Kasumi-1 (cell line): ENCODE data around the gene TXNDC9.
"Not testable (repeated sequence)": the region's sequence is repeated elsewhere in the genome, so short reads cannot be mapped to it uniquely, and the experiment has no call there.

Source experiments
- DNase-seq, 2 experiments: peaks; one replicate each; lab custom pipeline; 2025; lab: John Stamatoyannopoulos, UW

TXNDC9 gene, protein sequence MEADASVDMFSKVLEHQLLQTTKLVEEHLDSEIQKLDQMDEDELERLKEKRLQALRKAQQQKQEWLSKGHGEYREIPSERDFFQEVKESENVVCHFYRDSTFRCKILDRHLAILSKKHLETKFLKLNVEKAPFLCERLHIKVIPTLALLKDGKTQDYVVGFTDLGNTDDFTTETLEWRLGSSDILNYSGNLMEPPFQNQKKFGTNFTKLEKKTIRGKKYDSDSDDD

DNA sequence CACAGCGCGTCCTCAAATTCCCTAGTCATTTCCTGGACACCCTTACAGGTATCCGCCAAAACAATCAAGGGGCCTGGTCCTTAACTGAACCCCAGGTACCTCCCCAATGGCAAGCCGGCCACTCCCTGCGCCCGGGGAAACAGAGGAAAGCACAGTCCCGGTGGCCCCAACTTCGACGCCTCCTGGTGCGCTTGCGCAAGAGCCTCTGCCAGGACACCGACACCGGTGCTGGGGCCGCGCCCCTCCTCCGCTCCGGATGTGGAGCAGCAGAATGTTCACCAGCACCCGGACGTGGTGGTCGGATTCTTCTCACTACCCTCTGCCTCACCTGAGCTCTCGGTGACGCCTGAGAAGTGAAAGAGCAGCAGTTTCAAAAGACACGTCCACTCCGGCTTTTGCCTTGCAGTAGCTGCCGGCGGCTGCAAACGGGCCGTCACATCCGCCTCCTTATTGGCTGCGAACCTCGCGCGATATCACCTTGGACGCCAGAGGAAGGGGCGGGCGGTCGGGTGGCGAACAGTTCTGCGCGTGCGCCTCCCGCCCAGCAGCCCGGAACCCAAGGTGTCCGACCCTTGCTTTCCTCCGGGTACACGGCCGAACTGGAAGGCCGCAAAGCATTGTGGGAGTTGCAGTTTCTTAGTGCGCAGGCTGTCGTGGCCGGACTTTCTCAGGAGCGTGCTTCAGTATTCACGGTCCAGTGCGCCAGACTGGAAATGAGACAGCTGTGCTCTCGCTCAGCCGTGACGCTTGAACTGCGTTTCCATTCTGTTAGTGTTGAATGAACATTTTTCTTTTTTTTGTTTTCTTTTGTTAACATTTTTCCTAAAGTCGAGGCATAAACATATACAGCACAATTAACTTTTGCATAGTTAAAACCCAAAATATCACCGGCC, at the start of gene TXNDC9:
TSS of gene TXNDC9 (minus strand) at position 423 of the 893 bp plus-strand sequence. CDS start 3,123 bp downstream, outside the sequence.
- peak; percentile 98 for DNase-seq

DNA sequence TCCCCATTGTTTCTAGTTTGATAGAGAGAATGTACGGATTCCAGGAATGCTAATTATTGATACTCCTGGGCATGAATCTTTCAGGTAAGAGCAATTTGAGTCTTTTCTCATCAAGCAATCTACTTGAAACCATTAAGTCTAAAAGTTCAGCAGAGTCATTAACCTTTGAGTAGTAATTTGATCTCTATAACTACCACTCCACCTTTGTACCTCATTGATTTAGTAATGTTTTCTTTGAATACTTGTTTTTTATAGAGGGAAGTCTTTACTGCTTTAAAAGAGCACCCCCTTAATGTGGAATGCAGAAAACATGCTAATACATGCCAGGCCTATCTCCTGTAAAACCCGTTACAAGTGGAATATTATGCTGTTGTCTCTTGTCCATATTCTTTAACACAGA, 46.0 kb upstream of the TXNDC9 start:
- DNase-seq, result no peak

DNA sequence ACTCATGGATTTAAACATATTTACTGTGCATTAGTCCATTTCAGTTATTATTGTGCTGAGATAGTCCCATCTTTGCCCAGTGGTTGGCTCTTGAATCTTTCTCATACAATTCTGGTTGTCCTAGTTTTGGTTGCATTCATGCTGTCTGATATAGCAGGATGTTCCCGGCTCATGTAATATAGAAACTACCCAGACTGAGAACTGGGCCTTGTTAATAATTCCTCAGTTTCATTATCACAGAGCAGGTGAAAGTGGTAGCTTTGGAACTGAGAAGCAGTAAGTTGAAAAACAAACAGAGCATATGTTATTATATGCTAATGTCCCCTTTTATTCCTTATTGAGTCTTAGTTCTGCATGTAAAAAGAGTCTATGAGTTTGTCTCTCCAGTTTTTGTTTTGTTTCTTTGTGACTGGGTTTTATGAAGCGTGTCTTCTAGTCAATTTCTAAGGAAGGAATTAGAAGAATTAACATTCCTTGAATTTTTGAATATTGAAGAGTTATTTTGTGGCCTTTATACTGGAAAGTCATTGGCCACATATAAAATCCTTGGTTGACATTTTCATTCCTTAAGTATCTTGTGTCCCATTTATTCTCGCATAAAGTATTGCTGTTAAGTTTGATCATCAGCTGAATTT, 44.4 kb upstream of the TXNDC9 start:
- no peak for DNase-seq

DNA sequence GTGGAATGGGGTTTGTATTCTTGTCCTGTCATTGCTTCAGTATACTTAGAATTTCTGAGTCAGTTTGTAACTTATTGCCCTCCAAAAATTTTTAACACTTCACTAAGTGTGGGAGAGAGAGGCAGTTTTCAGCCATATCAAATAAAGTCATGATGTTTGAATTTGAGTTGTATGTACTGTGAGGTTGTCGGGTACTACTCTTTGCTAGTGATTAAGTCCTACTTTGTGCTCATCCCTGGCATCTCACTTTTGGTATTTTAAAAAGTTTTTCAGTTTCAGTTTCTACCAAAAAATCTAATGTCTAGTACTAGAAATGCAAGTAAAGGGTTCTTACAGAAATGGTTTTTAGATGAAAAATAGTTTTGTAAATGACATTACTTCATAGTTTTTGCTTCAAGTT, 41.7 kb upstream of the TXNDC9 start:
- DNase-seq, result no peak

DNA sequence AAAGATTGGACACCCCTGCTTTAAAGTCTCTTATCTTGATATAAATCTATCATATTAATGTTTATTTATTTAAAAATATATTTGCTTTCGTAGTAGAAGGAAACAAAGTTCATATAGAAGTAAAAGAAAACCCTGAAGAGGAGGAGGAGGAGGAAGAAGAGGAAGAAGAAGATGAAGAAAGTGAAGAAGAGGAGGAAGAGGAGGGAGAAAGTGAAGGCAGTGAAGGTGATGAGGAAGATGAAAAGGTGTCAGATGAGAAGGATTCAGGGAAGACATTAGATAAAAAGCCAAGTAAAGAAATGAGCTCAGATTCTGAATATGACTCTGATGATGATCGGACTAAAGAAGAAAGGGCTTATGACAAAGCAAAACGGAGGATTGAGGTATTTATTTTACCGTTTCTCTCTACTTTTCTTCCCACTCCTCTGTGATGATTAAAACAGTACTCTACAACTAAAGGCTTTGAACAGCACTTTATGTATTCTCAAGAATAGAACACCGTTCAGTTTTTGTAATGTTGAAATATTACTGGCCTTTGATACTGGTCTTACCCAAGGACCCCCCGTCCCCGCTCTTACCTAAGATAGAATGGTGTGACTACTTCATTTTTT, 40.2 kb upstream of the TXNDC9 start:
- no peak for DNase-seq

DNA sequence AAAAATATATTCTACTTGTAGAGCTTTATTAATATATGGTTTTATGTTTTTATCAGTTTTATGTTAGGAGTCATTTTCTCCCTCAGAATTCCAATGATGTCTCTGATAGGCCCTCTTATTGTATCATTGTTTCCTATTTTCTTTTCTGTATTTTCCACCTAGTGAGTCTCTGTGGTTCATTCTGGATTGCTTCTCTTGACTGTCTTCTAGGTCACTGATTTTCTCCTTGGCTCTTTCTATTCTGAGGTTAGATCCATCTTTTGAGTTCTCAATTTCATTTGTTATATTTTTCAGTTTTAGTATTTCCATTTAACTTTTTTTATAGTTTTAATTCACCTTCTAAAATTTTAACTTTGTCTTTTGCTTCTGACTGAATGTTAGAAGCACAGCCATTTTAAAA, 38.6 kb upstream of the TXNDC9 start:
- DNase-seq, result no peak

DNA sequence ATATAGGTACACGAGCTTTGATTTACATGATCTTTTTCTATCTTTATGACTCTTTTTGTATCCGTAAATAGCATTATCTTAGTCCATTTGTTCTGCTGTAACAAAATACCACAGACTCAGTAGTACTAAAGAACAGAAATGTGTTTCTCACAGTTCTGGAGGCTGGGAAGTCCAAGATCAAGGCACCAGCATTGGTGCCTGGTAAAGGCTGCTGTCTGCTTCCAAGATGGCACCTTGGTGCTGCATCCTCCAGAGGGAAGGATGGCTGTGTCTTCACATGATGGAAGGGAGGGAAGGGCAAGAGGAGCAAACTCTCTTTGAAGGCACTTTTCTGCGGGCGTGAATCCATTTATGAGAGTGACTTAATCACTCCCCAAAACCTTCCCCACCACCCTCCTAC, 37.0 kb upstream of the TXNDC9 start:
- no peak for DNase-seq

DNA sequence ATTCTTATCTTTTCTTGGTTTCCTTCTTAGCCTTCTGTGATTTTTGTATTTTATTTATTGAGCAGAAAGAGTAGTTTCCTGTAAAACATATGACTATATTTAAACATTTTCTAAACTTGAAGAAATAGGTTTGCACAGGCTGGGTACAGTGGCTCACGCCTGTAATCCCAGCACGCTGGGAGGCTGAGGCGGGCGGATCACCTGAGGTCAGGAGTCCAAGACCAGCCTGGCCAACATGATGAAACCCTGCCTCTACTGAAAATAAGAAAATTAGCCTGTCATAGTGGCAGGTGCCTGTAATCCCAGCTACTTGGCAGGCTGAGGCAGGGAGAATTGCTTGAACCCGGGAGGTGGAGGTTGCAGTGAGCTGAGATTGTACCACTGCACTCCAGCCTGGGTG, 32.7 kb upstream of the TXNDC9 start:
- not testable (repeated sequence) for DNase-seq

DNA sequence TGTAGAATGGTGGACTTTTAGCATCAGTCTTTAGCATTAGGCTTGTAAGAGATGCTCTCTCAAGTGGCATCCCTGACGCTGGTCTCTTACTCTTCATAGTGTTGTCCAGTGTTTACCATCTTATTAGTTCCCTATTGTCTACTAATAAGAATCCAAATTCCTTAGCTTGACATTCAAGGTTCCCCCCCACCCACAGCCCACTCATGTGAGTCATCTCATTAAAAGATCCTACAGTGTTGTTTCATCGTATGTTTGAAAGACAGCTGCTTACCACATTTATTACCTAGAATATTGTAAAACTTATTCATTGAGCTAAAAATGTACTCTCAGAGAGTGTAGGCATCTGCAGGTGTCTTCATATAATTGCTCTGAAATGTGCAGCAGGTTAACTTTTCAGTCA, 29.5 kb upstream of the TXNDC9 start:
- no peak for DNase-seq

DNA sequence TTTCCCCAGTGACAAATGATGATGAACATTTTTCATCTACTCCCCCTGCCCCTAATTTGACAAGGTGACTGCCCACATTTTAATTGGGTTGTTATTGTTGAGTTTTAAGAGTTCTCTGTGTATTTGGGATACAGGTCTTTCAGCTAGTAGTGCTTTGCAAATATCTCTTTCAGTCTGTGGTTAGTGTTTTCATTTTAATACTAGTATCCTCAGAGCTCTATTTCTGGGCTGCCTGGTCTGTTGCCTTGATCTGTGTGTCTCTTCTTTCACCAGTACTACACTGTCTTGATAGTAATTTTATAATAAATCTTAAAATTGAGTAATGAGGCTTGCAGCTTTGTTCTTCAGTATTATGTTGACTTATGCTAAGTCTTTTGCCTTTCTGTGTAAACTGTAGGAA, 20.7 kb upstream of the TXNDC9 start:
- no peak for DNase-seq

DNA sequence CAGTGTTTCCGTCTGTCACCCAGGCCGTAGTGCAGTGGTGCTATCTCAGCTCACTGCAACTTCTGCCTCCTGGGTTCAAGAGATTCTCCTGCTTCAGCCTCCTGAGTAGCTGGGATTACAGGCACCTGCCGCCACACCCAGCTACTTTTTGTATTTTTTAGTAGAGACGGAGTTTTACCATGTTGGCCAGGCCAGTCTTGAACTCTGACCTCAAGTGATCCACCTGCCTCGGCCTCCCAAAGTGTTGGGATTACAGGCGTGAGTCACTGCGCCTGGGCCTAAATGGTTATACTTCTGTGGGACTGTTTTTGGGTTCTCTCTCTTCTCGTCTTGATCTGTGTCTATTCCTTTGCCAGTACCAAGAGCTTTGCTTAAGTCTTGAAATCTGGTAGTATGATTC, 18.7 kb upstream of the TXNDC9 start:
- DNase-seq, result not testable (repeated sequence)

DNA sequence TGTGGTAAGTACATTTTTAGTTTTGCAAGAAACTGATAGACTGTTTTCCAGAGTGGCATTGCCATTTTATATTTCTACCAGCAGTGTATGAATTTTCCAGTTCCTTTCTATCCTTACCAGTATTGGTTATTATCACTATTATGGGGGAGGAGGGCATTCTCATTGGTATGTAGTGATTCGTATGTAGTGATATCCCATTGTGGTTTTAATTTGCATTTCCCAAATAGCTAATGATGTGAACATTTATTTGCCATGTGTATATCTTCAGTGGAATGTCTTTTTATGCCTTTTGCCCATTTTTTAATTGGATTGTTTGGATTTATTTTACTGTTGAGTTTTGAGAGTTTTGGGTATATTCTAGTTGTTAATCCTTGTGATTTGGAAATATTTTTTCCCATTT, 17.9 kb upstream of the TXNDC9 start:
- no peak for DNase-seq

DNA sequence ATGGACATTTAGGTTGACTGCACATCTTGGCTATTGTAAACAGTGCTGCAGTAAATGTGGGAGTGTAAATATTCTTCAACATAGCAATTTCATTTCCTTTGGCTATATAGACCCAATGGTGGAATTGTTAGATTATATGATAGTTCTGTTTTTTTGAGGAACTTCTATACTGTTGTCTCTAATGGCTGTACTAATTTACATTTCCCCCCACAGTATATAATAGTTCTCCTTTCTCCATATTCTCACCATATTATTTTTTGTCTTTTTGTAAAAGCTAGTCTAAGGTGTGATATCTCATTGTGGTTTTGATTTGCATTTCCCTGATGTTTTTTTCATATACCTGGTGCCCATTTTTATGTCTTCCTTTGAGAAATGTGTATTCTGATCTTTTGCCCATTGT, 14.1 kb upstream of the TXNDC9 start:
- DNase-seq, result no peak

DNA sequence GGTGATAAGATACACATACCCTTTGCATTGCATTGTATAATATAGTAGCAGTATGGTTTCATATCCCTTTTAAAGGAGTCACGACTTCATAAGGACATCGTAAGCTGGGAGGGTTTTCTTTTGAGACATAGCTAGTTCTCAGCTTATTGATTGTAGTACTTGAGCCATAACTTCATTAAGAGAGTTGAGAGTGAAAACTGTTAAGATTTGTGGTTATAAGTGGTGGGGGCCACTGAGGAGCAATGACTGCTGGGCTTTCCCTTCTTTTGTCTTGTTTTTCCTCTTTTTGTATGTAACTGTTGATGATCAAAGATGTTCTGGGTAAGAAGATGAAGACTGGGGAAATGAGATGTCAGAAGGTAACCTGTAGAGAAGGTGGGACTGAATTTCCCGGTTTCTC, 12.0 kb upstream of the TXNDC9 start:
- no peak for DNase-seq

DNA sequence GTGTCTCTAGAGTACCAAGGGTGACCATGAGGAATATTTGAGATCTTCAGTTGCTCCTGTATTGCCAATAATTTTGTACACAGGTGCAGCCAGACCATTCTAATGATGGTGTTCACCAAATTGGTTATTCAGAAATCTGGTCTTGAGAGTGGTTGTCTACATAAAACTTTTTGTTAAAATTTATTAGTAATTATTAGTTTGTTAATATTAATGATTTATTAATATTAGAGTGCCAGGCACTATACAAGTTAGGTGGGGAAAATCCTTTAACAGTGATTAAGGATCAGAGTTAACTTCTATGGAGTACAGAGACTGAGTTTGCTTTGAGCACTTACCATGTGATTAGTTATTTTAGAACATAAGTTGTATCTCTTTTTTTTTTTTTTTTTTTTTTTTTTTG, 10.1 kb upstream of the TXNDC9 start:
- DNase-seq, result no peak

DNA sequence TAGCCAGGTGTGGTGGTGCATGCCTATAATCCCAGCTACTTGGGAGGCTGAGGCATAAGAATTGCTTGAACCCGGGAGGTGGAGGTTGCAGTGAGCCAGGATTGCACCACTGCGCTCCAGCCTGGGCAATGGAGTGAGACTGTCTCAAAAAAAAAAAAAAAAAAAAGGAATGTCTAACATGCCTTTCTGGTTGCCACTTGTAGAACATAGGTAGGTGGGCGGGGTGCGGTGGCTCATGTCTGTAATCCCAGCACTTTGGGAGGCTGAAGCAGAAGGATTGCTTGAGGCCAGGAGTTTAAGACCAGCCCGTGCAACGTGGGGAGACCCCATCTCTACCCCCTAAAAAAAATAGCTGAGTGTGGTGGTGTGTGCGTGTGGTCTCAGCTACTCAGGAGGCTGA, 9.3 kb upstream of the TXNDC9 start:
- DNase-seq, result not testable (repeated sequence)

DNA sequence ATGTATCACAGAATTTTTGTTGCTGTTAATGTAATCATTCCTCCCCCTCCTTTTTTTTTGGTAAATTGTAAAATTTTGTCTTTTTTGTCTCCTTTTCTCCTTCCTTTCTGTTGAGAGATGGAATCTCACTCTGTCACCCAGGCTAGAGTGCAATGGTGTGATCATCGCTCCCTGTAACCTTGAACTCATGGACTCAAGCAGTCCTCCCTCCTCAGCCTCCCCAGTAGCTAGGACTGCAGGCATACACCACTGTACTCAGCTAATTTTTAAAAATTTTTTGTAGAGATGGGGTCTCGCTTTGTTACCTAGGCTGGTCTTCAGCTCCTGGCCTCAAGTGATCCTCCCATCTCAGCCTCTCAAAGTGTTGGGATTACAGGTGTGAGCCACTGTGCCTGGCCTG, 6.4 kb upstream of the TXNDC9 start:
- DNase-seq, result no peak

DNA sequence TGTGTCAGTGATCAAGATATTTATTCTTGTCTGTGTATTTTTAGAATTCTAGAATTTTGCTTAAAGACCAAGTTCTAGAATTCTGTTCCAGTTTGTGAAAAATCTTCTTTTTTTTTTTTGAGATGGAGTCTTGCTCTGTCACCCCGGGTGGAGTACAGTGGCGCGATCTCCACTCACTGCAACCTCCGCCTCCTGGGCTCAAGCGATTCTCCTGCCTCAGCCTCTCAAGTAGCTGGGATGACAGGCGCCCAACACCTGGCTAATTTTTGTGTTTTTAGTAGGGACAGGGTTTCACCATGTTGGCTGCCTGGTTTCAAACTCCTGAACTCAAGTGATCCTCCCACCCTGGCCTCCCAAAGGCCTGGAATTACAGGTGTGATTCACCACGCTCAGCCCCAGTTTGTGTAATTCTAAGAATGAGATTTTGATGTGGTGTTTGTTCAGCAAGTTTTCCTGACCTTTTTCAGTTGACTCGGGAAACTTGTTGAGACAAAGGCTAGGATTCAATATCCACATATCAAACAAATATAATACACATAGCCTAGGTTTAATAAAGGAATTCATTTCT, 4.6 kb upstream of the TXNDC9 start:
- no peak for DNase-seq

DNA sequence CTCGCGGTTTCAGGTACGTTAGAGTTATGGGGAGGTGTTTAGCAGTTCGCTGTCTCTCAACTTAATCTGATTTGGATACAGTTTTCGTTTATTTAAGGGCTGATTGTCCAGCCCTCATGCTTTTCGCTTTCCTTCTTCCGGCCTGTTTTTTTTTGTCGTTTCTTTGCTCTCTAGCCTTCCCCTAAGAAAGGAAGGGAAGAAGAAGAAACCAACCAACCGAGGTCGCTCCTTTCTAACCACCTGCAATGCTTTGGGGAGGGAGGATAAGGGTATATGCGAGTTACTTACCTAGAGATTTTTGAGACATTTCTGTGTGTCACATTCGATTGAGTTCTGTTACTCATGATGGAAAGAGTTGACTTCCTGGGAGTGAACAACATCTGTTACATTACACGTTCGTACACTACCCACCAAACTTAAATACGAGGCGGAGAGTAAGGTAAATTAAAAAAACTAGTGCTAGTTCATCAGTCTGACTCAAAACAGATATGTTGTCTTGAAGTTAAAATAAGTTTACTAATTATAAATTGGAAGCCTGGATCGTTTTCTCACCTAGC, 2.0 kb upstream of the TXNDC9 start:
- peak; percentile 31 to 58 for DNase-seq

DNA sequence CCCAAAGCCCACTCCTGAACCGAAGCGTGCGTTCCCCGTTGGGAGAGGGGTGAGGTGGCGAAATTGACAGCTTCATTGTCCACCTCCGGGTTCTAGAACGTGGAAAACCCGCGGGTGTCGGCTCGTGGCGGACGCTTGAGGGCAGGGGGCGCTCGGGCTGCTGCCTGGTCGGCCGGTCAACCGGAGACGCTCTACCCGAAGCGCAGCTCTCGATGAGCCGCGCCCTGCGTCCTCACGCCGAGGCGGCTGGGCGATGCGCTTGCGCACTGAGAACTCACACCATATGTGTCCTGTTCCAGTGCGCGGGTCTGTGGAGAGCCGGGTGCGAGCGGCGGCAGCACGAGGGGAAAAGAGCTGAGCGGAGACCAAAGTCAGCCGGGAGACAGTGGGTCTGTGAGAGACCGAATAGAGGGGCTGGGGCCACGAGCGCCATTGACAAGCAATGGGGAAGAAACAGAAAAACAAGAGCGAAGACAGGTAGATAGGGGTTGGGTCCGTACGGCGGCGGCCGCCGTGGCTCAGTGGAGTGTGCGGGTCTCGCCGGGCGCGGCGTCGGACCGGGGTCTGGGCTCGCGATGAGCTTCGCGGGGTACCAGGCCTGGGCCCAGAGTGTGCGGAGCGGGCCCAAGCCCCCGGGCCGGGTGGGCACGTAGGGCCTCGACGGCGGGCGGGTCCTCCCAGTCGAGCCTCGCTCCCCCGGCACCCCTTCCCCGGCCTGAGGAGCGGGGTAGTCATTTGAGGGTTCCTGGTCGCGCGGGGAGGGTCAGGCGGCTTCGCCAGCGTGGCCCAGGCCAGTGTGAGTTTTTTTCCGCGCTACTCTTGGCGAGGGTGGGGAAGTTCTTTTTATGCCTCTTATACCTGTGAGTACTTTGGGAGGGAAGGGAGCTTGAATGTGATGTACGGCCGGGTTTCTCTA, 1.2 kb upstream of the TXNDC9 start, which contains the start of gene EIF5B:
TSS of gene EIF5B (plus strand) at position 277 of the 916 bp plus-strand sequence. CDS start at position 443, 166 bp downstream.
- DNase-seq, result peak; percentile 89 to 90

DNA sequence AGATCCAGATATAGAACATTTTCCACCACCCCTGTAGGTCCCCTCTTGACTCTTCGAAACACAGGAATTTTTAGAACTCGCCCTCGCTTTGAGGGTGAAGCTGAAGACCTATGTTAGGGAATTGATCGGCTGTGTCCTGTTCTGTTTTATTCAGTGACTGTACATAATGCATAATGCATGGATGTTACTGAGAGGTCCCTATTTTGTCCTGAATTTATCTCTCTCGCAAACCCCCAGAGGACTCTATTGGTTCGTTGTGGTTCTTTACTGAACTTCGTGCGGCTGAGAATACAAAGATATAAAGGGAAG, 625 bp upstream of the TXNDC9 start:
- DNase-seq, result peak in 1 of 2 experiments; percentile 82
